IPS-18c (cell line): ENCODE results near the gene FBLL1.

Source experiments
- H3K4me3 ChIP-seq: 2 replicates; pipeline ENCODE4 v1.7.0; 2013; ENCODE audit warnings: low read depth, mild to moderate bottlenecking, low read length, moderate library complexity; ENCODE audit not compliant: insufficient read depth
- H3K9me3 ChIP-seq: one replicate; pipeline ENCODE4 v1.6.1; 2013; ENCODE audit warnings: mild to moderate bottlenecking, low read length, moderate library complexity; ENCODE audit not compliant: control insufficient read depth, insufficient read depth

Gene FBLL1

GRCh38 chr5:168528521-168529373 lies at the start of gene FBLL1:
FBLL1 (plus strand) TSS chr5:168529305; CDS start chr5:168529505, 200 bp downstream.
- Histone ChIP-seq H3K9me3 (no peaks in the 10 kb centered on the region), H3K4me3 (peak within 1 kb of the TSS; percentile 53)

DNA sequence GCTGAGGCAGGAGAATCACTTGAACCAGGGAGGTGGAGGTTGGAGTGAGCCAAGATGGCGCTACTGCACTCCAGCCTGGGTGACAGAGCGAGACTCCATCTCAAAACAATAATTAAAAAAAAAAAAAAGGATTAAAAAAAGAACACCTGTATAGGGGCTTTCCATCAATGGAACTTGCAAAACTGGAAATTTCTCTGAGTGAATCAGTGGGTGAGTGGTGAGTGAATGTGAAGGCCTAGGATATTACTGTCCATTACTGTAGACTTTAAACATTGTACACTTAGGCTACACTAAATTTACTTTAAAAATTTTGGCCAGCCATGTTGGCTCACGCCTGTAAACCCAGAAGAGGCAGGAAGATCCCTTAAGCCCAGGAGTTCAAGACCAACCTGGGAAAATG lies 48.5 kb upstream of the FBLL1 start:
- no peak overlapping the region for H3K4me3 ChIP-seq
- no peaks in the 10 kb centered on the region for H3K9me3 ChIP-seq

DNA sequence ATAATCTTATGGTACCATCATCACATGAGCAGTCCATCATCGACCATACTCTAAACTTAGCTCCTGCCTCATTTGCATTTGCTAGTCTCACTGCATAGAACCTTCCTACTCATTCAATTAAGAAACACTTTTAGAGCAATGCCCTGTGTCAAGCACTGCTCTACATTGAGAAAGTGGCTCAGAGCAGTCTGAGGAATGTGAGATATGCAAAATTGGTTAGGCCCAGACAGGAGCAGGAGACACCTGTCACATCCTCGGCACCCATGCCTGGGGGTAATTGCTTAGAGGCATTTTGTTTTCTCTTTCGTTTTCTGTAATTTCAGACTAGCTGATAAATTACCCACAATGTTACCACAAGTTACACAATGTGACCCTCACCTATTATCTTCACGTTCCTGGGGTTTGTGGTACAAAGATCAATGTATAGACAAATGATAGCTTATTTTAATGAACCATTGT lies 47.7 kb upstream of the FBLL1 start:
- Histone ChIP-seq H3K9me3 (no peaks in the 10 kb centered on the region), H3K4me3 (no peak overlapping the region)

DNA sequence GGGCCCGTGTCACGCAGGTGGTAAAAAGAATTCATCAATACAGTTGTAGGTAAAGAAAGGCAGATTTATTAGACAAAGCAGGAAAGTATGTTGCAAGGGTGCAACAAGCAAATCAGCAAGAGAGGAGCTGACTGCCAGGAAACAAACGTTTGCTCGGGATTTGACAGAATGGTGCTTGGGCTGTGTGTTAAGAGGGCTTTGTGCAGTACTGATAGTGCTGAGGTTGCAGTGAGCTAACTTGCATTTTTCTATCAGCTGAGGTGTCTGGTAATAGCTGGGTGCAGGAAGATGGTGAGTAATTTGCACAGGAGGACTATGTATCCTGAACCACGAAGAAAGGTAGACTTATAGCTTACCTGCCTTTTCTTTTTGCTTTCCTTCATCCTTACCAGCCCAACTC lies 46.7 kb upstream of the FBLL1 start:
- no peak overlapping the region for H3K4me3 ChIP-seq
- H3K9me3 ChIP-seq, result no peaks in the 10 kb centered on the region

- H3K9me3 ChIP-seq, result no peaks in the 10 kb centered on the region
- H3K4me3 ChIP-seq, result peak within 1 kb of the TSS; percentile 99
Observed at GRCh38 chr5:168486136-168486879, 42.8 kb upstream of the FBLL1 start, which contains the start of gene RARS1. RARS1 (plus strand) TSS chr5:168486471; CDS start chr5:168486499, 28 bp downstream.

- no peak overlapping the region for H3K4me3 ChIP-seq
Observed at GRCh38 chr5:168489059-168489458, 40.0 kb upstream of the FBLL1 start.

DNA sequence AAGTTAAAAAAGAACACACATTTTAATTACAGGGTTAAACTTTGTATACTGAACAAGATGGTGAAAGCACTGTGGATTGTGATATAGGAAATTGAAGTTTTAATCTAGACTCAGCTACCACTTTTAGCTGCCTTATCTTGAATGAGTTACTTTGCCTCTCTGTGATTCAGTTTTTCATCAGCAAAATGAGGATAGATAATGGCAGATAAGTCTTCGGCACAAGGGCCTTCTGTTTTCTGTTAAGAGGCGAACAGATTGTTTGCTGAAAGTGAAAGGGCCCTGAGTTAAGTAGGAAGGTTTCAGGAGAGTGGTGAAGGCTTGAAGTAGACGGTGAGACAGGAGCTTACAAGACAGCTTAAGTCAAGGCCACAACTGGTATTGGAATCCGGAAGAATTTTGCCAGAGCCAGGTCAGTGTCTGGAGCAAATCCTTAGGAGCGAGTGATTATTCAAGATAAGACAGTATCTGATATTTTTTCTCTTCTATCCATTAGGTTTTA lies 35.0 kb upstream of the FBLL1 start:
- H3K4me3 ChIP-seq, result no peak overlapping the region
- no peaks in the 10 kb centered on the region for H3K9me3 ChIP-seq

More at GRCh38 chr5:168489059-168489458, 40.0 kb upstream of the FBLL1 start:
- H3K9me3 ChIP-seq, result no peaks in the 10 kb centered on the region

GRCh38 chr5:168502563-168503237 lies 26.4 kb upstream of the FBLL1 start:
- H3K9me3 ChIP-seq, result no peaks in the 10 kb centered on the region
- H3K4me3 ChIP-seq, result no peak overlapping the region

DNA sequence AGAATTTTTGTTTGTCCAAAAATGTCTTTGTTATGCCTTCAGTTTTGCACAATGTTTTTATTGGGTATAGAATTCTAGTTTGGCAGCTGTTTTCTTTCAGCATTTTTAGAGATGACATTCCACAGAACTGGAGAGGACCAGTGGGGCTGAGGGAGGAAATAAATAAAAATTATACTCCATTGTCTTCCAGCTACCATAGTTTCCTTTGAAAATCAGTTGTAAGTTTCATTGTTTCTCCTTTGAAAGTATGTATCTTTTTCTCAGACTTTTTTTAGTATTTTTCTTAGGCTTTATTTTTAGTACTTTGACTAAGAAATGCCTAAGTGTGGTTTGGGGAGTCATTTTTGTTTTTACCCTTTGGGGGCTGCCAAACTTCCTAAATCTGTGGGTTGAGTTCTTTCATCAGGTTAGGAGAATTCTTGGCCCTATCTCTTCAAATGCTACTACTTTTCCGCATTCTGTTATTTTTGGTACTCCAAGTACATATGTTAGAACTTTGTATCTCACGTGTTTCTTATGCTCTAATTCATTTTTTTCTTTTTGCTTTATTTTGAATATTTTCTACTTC lies 15.2 kb upstream of the FBLL1 start:
- Histone ChIP-seq H3K4me3 (no peak overlapping the region), H3K9me3 (peaks cover 3% of the 10 kb centered on the region)

- Histone ChIP-seq H3K4me3 (no peak overlapping the region), H3K9me3 (no peaks in the 10 kb centered on the region)
Observed at GRCh38 chr5:168525856-168526255, 3.2 kb upstream of the FBLL1 start.

DNA sequence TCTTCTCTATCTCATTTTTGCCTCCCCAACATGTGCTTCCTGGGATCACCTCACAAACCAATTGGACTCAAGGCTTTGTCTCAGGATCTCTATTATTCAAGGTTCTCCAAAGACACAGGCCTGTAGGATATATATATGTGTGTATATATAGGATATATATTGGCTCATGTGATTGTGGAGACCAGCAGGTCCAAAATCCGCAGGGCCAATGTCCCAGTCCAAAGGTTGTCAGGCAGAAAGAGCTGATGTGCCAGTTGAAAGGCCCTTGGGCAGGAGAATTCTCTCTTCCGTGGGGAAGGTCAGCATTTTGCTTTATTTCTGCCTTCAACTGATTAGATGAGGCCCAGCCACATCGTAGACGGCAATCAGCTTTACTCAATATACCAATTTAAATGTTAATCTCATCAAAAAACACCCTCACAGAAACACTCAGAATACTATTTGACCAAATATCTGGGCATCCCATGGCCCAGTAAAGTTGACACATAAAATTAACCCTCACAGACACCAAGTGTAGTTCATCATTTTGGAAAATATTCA lies 1.3 kb upstream of the FBLL1 start:
- no peaks in the 10 kb centered on the region for H3K9me3 ChIP-seq
- no peak overlapping the region for H3K4me3 ChIP-seq

- Histone ChIP-seq H3K9me3 (no peaks in the 10 kb centered on the region), H3K4me3 (peak overlapping the region; percentile 49)
Observed at GRCh38 chr5:168529374-168530234, 499 bp downstream of the FBLL1 start.

DNA sequence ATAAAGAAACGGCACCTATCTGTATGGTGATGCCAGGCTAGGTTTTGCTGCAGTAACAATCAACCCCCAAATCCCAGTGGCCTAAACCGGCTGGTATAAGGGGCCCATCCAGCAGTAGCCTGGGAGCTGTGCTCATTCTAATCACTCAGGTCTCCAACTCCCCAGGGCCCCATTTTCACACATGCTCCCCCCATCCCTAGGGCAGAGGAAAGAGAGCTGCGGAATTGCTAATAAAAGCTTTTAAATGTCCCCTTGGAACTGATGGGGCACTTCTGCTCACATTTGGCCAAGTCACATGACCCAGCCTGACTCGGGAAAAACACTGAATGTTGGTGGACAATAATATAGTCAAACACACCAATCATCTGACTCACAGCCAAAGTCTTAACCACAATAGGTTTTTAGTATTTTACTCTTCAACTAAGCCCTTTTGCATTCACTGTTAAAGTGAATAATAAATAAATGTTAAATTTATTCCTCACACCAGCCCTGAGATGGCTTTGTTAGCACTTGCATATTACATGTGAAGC lies 1.6 kb downstream of the FBLL1 start:
- H3K9me3 ChIP-seq, result no peaks in the 10 kb centered on the region
- no peak overlapping the region for H3K4me3 ChIP-seq

- Histone ChIP-seq H3K9me3 (no peaks in the 10 kb centered on the region), H3K4me3 (no peak overlapping the region)
Observed at GRCh38 chr5:168531191-168531590, 2.1 kb downstream of the FBLL1 start.

DNA sequence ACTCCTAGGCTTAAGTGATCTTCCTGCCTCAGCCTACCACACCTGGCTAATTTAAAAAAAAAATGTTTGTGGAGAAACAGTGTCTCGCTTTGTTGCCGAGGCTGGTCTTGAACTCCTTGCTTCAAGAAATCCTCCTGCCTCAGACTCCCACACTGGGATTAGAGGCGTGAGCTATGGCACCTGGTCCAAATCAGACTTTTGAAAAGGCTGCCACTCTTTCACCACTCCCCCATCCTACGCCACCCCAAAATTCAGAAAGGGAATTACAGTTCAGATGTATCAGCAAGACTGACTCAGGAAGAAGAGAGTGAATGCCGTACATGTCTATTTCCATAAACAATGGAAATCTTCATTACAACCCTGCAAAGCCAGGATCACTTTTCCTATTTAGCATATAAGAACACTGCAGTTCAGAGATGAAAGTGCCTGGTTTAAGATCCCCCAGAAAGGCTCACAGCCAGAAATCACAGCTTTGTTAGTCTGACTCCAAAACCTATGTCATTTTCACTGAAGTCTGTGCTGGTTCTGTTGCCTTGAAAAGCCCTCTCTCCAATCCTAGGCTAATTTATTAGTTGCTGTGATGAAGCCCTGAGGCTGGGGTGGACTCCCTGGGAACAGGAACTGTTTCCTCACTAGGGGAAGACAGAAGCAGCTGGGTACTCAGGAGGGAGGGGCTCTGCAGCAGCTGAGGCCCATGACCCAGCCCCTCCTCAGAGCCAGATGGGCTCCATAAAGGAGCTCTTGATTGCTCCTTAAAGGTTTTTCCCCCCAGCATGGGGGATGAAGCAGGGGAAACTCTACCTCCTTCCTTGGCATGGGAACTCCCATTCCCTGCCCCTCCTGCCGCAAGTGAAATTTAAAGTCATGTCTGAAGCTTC lies 3.1 kb downstream of the FBLL1 start:
- Histone ChIP-seq H3K4me3 (no peak overlapping the region), H3K9me3 (no peaks in the 10 kb centered on the region)
